GM21576 (cell line): ENCODE data around the gene CEBPE.

Source experiments
- ATAC-seq: cut with Tn5 transposase; IDR thresholded peaks from one replicate; pipeline ENCODE4 v1.9.1; 2021; ENCODE audit warnings: mild to moderate bottlenecking, moderate library complexity; ENCODE audit not compliant: unreplicated experiment

Gene CEBPE

DNA sequence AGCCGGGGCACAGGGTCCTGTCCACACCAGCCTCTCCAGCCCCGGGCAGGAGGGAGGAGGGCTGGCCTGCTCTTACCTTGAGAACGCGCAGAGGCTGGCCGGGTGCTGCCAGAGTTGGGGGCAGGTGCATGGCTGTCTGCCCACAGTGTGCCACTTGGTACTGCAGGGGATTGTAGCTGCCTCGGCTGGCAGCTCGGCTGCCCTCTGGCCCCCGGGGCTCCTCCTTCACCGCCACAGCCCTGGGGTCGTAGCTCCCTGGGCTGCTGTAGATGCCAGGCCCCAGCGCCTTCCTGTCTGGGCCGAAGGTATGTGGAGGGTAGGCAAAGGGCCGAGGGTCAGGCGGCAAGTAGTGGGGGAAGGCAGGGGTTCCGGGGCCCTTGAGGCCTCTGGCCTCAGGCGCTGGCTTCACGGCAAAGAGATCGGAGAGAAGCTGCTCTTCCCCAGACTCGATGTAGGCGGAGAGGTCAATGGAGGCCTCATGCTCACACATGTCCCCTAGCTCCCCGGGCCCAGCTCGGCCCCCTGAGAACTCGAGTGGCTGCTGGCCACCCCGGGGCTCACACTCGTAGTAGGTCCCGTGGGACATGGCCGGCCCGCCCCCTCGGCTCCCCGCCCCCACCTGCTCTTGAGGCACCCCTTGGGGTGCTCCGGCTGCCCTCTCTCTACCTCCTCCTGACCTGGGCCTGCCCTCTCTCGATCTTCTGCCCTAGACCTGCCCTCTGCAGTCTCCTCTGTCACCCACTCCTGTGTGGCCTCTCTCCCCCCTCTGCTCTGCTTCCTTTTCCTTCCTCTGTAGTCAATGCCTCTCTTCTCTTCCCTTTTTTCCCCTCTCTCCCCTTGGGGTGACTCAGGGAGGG is at the start of gene CEBPE:
CEBPE (minus strand) TSS at position 750 of the 857 bp plus-strand sequence; CDS start at position 586, 164 bp downstream.
- no peak for ATAC-seq

- no peak for ATAC-seq
Observed at GRCh38 chr14:23168246-23168645, 49.2 kb upstream of the CEBPE start.

GRCh38 chr14:23167116-23167847 is 48.2 kb upstream of the CEBPE start:
- no peak for ATAC-seq

- no peak for ATAC-seq
Observed at GRCh38 chr14:23164949-23165348, 45.9 kb upstream of the CEBPE start.

DNA sequence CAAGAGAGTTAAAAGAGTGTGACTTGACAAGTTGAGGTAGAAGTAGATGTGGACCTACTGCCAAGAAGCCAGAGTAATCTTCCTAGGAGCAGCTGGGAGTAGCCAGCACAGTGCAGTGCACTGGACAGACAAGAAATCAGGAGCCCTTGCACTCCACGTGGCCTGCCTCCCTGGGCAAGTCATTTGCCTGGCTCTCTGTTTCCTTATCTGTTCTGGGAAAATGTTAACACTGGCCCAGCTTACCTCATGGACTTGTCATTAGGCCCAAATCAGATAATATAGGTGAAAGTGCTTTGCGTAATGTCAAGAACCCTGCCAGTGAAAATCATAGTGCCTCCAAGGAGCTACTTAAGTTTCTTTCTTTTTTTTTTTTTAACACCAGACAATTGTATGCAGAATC is 45.2 kb upstream of the CEBPE start:
- no peak for ATAC-seq

DNA sequence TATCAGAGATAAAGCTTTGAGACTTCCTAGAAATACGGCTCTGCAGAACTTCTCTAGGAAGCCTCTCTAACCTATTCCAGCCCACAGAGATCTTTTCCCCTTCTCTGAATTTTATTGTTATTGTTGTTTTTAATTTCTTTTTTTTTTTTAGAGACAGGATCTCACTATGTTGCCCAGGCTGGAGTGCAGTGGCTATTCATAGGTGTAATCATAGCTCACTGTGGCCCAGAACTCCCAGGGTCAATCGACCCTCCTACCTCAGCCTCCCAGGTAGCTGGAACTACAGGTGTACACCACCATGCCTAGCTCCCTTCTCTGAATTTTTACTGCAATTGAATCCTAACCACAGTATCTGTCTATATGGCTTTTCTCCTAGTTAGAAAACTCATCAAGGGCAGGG is 44.8 kb upstream of the CEBPE start:
- no peak for ATAC-seq

DNA sequence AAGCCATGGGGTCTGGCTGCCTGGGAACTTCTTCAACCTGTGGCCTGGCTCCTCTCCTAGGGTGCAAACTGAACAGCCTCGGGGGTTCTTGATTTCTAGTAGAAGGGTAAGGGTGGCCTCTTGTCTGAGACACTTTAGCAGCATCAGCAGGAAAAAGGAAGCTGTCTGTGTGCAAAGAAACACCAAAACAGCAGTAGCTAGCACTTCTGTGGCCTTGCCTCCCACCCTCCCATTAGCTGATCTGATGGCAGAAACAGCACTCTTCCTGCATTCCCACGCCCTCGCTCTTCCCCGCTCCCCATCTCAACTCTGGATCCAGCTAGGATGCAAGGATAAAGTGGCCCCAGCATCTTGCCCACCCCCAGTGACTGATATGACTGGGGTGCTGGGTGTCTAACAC is 43.7 kb upstream of the CEBPE start:
- ATAC-seq, result no peak

DNA sequence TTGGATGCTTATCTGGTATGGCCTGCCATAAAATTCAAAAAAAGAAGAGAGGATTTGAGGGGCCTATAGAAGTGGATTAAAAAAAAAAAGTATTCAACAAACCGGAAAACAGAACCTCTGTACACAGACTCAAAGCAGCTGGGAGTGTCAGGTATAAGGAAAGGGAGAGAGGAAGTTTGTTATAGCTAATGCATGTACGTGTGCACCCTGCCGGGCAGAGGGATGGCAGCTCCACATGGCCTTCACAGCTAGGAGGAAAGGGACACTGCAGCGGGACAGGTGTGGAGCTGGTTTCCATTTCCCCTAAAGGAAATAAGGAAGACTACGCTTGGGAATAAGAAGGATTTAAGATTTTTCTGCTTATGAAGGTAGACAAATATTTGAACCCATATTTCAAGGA is 43.0 kb upstream of the CEBPE start:
- no peak for ATAC-seq

- no peak for ATAC-seq
Observed at GRCh38 chr14:23160924-23161522, 42.0 kb upstream of the CEBPE start.

GRCh38 chr14:23159532-23159931 is 40.5 kb upstream of the CEBPE start:
- ATAC-seq, result no peak

GRCh38 chr14:23158779-23159178 is 39.7 kb upstream of the CEBPE start:
- ATAC-seq, result no peak

GRCh38 chr14:23154964-23155587 is 36.0 kb upstream of the CEBPE start:
- no peak for ATAC-seq

DNA sequence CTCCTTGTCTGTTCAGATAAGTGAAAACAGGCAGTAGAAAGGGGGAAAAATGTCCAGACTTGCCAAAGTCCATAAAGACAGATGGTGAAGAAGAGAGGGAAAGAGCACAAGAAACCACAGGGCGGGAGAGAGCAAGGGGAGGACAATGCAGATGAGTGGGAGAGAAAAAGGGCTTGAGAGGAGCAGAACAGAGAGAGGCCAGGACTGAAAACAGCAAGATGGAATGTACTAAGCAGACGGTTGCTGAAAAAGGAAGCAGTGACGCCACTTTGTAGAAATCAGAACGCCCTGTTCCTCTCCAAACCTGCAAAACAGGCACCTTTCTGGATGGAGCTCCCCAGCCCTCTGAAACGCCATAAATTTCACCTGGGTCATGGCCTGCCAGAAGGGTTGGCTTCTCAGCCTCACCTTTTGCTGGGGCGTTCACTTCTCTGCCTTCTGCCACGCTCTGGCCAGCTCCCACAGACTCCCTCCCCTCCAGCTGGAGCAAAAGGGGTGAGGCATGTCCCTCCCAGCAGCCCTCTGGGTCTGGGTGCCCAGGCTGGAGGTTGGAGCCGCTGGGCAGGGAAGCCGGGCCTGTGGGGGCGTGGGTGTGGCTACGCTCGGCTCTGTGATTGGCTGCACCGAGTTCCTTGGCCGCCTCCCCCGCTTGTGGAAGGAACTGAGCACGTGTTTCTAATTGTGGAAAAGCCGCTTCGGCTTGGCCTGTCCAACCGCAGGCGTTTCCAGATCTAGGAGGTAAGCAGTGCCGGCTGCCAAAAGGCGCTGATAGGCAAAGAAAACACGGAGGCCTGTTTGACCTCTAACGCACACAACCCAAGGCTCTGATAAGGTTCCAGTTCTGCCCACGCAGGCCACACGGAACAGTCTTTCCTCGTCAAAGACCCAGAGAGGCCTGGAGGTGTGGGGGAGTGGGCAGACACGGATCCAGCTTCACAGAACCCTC is 35.1 kb upstream of the CEBPE start:
- ATAC-seq, result no peak

DNA sequence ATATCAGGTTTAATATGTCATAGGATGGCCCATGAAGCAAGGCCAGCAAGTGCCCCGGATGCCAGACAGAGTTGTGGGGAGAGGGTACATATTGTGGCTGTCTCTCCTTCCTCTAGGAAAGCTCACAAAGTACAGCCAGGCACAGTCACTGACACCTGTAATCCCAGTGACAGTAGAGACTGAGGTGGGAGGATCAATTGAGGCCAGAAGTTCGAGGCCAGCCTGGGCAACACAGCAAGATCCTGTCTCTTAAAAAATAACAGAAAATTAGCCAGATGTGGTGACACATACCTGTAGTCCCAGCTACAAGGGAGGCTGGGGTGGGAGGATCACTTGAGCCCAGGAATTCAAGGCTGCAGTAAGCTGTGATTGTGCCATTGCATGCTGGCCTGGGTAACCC is 32.3 kb upstream of the CEBPE start:
- ATAC-seq, result no peak

- no peak for ATAC-seq
Observed at GRCh38 chr14:23149745-23150144, 30.7 kb upstream of the CEBPE start.

DNA sequence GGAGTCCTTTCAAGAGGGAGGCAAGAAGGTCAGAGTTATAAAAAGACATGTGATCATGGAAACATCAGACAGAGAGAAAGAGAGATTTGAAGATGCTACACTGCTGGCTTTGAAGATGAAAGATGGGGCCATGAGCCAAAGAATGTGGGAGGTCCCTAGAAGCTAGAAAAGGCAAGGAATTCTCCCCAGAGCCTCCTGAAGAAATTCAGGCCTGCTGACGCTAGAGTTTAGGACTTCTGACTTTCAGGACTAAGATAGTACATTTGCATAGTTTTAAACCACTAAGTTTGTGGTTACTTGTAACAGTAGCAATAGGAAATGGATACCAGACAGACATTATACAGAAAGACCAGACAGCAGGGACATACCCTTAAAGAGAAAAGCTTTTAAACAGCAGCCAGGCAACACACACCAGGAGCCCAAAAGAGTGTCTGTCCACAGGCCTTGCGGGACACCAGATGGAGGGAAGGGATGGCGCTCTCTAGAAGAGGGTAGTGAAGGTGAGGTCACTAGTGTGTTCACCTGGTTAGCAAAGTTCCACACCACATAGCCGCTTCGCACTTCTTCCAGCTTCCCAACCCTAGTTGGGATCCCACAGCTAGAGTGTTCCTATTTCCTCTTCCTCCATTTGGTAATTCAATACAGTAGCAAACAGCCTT is 29.7 kb upstream of the CEBPE start:
- no peak for ATAC-seq

GRCh38 chr14:23147676-23148075 is 28.6 kb upstream of the CEBPE start:
- ATAC-seq, result no peak

- ATAC-seq, result no peak
Observed at GRCh38 chr14:23146980-23147379, 27.9 kb upstream of the CEBPE start.

DNA sequence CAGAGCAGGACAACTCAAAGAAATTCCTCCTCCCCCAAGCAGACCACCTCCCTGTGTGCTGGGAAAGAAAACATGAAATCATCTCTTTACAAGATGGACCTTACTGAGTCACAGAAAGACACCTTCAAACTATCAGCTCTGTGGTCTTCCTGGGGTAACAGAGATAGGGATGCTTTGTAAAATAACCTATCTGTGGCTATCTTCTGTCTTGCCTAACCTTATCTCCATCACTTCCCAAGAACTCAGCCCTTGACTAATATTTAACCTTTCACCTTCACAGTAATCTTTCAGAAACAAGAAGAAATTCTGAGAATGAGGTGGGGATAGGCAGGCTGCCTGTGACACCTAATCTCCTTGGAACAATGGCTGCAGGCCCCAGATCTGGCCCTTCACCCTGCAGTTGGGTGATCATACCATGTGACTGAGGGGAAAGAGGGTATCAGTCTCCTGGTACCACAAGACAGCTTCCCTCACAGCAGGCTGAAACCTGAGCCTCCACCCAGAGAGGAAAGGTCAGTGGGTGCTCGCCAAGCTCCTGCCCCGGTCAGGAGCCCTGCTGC is 27.4 kb upstream of the CEBPE start:
- no peak for ATAC-seq
